ENCODE measurements around the gene GSAP.

The GSAP gene

DNA sequence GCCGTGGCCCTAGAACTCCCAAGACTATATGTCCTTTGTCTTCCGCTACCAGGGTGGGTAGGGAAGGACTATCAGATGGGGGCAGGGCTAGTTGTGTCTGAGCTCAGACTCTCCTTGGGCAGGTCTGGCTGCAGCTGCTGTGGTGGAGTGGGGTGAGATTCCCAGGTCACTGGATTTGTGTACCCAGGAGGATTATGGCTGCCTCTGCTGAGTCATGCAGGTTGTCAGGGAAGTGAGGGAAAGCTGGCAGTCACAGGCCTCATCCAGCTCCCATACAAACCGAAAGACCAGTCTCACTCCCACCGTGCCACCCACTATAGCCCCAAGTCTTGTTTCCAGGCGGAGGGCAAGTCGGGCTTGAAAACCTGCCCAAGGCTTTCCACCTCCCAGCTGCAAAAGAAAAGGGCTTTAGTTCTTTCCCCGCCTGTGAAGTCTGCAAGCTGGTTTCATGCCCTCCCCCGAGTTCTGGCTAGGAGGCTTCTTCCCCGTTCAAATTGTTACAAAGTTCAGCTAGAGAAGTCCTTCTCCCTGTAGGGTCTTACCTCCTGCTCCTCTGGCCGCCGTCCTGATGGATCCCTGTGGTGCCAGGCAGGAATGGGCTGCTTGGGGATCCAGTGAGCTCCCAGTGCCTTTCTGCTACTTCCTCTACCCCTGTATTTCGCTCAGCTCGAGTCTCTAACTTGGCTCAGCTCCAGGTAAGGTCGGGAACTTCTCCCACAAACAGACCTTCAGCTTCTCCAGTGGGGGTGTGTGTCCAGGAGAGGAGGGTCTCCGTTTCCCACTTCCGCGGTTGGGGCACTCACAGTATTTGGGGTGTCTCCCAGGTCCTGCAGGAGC is 109.7 kb downstream of the GSAP start:
- no peak overlapping the region for H3K4me3 ChIP-seq (ENCODE audit: low read length)
- DNase-seq (ENCODE audit: low read depth), result no peak
- TF ChIP-seq, protein P1, sequence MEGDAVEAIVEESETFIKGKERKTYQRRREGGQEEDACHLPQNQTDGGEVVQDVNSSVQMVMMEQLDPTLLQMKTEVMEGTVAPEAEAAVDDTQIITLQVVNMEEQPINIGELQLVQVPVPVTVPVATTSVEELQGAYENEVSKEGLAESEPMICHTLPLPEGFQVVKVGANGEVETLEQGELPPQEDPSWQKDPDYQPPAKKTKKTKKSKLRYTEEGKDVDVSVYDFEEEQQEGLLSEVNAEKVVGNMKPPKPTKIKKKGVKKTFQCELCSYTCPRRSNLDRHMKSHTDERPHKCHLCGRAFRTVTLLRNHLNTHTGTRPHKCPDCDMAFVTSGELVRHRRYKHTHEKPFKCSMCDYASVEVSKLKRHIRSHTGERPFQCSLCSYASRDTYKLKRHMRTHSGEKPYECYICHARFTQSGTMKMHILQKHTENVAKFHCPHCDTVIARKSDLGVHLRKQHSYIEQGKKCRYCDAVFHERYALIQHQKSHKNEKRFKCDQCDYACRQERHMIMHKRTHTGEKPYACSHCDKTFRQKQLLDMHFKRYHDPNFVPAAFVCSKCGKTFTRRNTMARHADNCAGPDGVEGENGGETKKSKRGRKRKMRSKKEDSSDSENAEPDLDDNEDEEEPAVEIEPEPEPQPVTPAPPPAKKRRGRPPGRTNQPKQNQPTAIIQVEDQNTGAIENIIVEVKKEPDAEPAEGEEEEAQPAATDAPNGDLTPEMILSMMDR (IDR thresholded peaks at IDR 0.05; ENCODE audit: insufficient read depth, low read depth, low read length, missing control alignments), result no peak

DNA sequence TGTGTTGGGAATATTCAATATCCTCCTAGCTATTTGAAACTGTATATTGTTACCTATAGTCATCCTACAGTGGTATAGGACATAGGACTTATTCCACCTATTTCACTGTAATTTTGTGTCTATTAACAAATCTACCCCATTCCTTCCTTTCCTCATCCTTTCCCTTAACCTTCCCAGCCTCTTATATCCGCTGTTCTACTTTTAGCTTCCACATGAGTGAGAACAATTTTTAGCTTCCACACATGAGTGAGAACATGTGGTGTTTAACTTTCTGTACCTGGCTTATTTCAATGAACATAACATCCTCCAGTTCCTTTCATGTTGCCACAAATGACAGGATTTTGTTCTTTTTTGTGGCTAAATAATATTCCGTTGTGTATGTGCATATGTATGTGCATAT is 120.6 kb downstream of the GSAP start:
- H3K4me3 ChIP-seq (ENCODE audit: low read length), result no peak overlapping the region
- TF ChIP-seq, protein P1 (IDR thresholded peaks at IDR 0.05; ENCODE audit: insufficient read depth, low read depth, low read length, missing control alignments), result no peak
- DNase-seq (ENCODE audit: low read depth), result no peak

DNA sequence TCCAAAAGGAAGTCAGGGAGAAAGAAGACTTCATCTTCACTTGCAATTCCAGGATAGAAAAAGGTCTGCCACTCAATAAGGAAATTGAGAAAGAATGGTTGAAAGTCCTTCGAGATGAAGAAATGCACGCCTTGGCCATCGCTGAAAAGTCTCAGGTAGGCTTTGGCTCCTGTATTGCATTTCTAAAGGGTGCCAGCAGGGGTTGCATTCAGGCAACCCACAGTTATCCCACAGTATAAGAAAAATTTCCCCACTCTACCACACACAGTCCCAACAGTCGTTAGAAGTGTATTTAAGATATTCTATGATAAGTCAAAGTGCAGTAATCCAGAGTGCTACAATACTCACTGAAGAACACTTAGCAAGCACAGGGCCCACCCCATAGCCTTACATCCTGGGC is 123.1 kb downstream of the GSAP start:
- TF ChIP-seq, protein P1 (IDR thresholded peaks at IDR 0.05; ENCODE audit: insufficient read depth, low read depth, low read length, missing control alignments), result peak; percentile 9
- DNase-seq (ENCODE audit: low read depth), result no peak
- H3K4me3 ChIP-seq (ENCODE audit: low read length), result no peak overlapping the region

DNA sequence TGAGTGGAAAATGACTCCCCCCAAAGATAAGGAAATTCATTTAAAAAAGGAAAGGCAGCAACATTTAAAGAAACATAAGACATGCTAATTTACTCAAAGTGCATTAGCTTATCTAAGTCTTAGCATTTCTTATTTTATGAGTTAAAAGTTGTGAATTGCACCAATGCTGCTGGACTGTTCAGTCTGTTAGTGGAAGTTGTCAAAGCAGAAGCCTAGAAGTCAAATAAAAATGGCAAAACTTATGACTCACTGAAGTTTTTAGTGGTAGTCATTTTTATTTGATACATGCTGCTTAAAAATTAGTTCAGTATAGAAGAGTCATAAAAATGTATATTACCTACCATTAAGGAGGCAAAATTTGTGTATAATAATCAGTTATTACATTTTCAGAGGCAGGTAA is 125.7 kb downstream of the GSAP start:
- no peak for DNase-seq (ENCODE audit: low read depth)
- no peak overlapping the region for H3K4me3 ChIP-seq (ENCODE audit: low read length)
- TF ChIP-seq, protein P1 (IDR thresholded peaks at IDR 0.05; ENCODE audit: insufficient read depth, low read depth, low read length, missing control alignments), result no peak

DNA sequence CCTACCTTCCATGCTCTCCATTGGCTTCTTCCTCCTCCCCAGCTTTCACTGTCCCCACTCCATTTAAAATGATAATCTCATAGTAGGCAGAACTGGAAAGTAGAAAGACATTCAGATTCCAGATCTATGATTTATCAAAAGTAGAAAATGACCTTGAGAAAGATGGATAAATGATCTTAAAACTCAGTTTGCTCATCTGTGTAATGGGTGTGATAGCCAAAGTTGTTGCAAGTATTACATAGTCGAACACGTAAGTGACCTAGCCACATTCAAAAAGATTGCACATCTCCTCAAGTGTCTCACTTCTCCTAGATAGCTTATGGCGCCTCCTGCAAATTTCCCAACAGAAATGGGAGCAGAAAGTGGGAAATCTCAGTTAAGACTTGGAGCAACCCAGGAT is 126.8 kb downstream of the GSAP start:
- H3K4me3 ChIP-seq (ENCODE audit: low read length), result no peak overlapping the region
- TF ChIP-seq, protein P1 (IDR thresholded peaks at IDR 0.05; ENCODE audit: insufficient read depth, low read depth, low read length, missing control alignments), result no peak
- DNase-seq (ENCODE audit: low read depth), result no peak

DNA sequence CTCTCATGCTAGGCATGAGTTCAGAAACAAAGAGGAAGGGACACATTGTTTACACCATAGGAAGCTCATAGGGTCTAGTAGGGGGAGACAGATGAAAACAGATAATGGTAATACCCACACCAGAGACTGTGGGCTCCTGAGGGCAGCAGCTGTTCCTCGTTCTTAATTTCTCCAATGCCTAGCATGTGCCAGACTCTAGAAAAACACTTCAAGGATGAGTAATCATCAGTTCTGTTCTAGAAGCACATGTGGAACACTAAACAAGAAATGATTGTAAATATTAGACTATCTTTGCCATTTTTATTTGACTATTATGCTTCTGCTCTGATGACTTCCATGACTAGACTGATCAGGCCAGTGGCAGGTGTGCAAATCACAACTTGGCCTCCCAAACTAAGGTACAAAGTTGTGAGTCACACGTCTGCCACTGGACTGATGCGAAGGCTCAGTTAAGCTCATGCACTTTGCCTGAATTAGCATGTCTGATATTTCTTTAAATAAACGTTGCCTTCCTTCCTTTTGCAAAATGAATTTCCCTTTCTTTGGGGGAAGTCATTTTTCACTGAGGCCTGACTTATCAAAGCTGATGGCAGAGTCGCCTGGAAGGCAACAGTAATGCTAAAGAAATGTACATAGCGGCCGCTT is 127.4 kb downstream of the GSAP start:
- DNase-seq (ENCODE audit: low read depth), result peak; percentile 29
- H3K4me3 ChIP-seq (ENCODE audit: low read length), result no peak overlapping the region
- TF ChIP-seq, protein P1 (IDR thresholded peaks at IDR 0.05; ENCODE audit: insufficient read depth, low read depth, low read length, missing control alignments), result no peak

Data from epithelial cell of esophagus (primary cell).